Cardiac ventricle fibroblast (primary cell): Measurements from ENCODE around the gene OXA1L. TPM values are rescaled to one million over a fixed set of nuclear protein-coding genes. Genes with fewer than 3 reads are reported as not detected.

Experiments
- total RNA-seq: library from RNA; depleted of rRNA; stranded (reverse); fragments of >200 nt; gene quantifications from 2 replicates; pipeline ENCODE4 v1.2.3, GENCODE V29; 2015

OXA1L gene
- 77.9 and 96.3 TPM in 2 replicates for total RNA-seq

GRCh38 chr14:22766457-22767322 lies at the start of gene OXA1L:
OXA1L (plus strand) TSS chr14:22766688; CDS start chr14:22766702, 14 bp downstream.

GRCh38 chr14:22814941-22815713 lies 48.6 kb downstream of the OXA1L start, which contains the start of gene SLC7A7:
SLC7A7 (minus strand) TSS chr14:22815435; CDS start chr14:22813398, 2,037 bp downstream.

Other genes with a start within 250 kb of the OXA1L start
- gene DAD1, start 177.5 kb upstream of the OXA1L start, total RNA-seq: 290 and 388 TPM in 2 replicates
- gene ABHD4, start 168.4 kb upstream of the OXA1L start, total RNA-seq: 46.7 and 47.0 TPM in 2 replicates
- not detected in 2 replicates for gene OR6J1, start 122.3 kb upstream of the OXA1L start, total RNA-seq
- 2.9 and 5.5 TPM in 2 replicates for gene SLC7A7, start 48.7 kb downstream of the OXA1L start, total RNA-seq
- 49.5 and 133 TPM in 2 replicates for gene MRPL52, start 63.2 kb downstream of the OXA1L start, total RNA-seq
- gene MMP14, start 69.9 kb downstream of the OXA1L start, total RNA-seq: 410 and 461 TPM in 2 replicates
- gene LRP10, start 105.1 kb downstream of the OXA1L start, total RNA-seq: 121 and 128 TPM in 2 replicates
- 0.06 TPM in 1 of 2 replicates, not detected in the other for gene REM2, start 116.5 kb downstream of the OXA1L start, total RNA-seq
- gene RBM23, start 152.5 kb downstream of the OXA1L start, total RNA-seq: 91.8 and 153 TPM in 2 replicates
- 49.7 and 55.9 TPM in 2 replicates for gene PRMT5, start 162.7 kb downstream of the OXA1L start, total RNA-seq
- 13.1 and 22.7 TPM in 2 replicates for gene HAUS4, start 190.4 kb downstream of the OXA1L start, total RNA-seq
- gene AJUBA, start 215.9 kb downstream of the OXA1L start, total RNA-seq: 9.9 and 12.6 TPM in 2 replicates
- 6.4 and 9.8 TPM in 2 replicates for gene C14orf93, start 243.5 kb downstream of the OXA1L start, total RNA-seq